ENCODE measurements around the gene NIPBL.

The NIPBL gene

DNA sequence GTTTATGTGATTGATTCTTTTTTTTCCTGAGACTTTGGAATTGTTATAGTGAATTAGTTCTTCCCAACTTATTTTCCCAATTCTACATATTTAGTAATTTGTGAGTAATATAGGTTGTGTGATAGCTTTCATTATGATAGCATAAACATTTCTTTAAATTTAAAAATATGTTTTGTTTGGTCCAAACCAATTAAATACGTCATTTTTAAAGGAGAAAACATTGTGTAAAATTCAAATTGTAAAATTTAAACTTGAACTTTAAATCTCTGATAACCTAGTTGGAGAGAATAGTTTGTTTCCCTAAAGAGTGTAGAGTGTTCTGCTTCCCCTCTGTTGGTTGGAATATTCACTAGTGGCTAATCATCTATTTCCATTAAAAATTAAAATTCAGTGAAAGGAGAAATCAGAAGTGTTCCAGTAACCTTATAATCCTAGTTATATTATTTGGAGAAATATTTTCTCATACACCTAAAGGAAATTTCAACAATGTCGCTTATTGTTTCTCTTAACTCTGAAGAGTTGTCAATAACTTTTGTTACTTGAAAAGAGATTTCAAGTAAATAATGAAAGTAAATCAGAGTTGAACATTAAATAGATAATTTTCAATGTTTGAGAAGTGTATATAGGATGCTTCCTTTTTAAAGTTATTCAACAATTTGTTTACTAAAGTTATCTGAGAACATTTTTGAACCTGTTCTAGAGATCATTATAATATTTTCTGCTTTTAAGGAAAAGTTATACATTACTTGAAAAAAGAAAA is 2.9 kb downstream of the NIPBL start:
- H4K20me1 ChIP-seq (ENCODE audit: insufficient read depth, low read length): peaks cover 13% of the 10 kb centered on the region

DNA sequence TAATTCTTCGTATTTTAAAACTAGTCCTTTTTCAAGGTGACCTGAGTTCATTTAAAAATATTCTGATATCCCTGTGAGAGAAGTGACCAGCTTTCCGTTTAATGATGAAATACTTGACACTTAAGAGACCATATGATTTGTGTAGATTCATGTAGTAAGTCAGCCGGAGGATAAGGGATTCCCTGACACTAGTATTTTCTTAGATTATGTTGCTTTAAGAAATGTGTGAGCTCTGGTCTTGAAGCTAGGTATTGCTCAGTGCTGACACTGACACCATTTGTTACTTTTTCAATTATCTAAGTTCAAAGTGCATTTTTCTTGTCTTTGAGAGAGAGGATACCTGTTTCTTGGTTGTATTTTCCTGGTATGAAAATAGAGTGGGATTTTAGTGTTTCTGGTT is 4.2 kb downstream of the NIPBL start:
- Histone ChIP-seq H3F3A (ENCODE audit: insufficient read depth, low read length) (no peaks in the 10 kb centered on the region), H3K27me3 (ENCODE audit: insufficient read depth, low read length) (no peaks in the 10 kb centered on the region), H3K9ac (ENCODE audit: low read length) (no peak overlapping the region), H3K27ac (ENCODE audit: low read depth, low read length, poor library complexity, severe bottlenecking) (no peak overlapping the region), H2AFZ (ENCODE audit: low read length) (no peak overlapping the region), H3K9me3 (ENCODE audit: low read length) (no peaks in the 10 kb centered on the region), H3K4me3 (ENCODE audit: low read depth, low read length, poor library complexity, severe bottlenecking) (no peak overlapping the region), H3K79me2 (ENCODE audit: insufficient read depth, low read length) (peaks cover 93% of the 10 kb centered on the region), H3K9me2 (ENCODE audit: low read depth, low read length) (no peaks in the 10 kb centered on the region), H3K36me3 (ENCODE audit: insufficient read depth, low read length) (peaks cover 5% of the 10 kb centered on the region; the same call in 1 of the 2 replicates), H3K4me2 (ENCODE audit: low read length) (peak overlapping the region; percentile 30), H3K4me1 (ENCODE audit: insufficient read depth, low read length, severe bottlenecking) (peaks cover 50% of the 10 kb centered on the region), H4K20me1 (ENCODE audit: insufficient read depth, low read length) (peaks cover 13% of the 10 kb centered on the region)
- TF ChIP-seq EZH2 (IDR thresholded peaks at IDR 0.05; ENCODE audit: borderline replicate concordance, low read length): no peak
- TF ChIP-seq, protein P1, sequence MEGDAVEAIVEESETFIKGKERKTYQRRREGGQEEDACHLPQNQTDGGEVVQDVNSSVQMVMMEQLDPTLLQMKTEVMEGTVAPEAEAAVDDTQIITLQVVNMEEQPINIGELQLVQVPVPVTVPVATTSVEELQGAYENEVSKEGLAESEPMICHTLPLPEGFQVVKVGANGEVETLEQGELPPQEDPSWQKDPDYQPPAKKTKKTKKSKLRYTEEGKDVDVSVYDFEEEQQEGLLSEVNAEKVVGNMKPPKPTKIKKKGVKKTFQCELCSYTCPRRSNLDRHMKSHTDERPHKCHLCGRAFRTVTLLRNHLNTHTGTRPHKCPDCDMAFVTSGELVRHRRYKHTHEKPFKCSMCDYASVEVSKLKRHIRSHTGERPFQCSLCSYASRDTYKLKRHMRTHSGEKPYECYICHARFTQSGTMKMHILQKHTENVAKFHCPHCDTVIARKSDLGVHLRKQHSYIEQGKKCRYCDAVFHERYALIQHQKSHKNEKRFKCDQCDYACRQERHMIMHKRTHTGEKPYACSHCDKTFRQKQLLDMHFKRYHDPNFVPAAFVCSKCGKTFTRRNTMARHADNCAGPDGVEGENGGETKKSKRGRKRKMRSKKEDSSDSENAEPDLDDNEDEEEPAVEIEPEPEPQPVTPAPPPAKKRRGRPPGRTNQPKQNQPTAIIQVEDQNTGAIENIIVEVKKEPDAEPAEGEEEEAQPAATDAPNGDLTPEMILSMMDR (IDR thresholded peaks at IDR 0.05; ENCODE audit: low read length): no peak

More for the DNA sequence above, 2.9 kb downstream of the NIPBL start:
- peak overlapping the region; percentile 90 for H3K4me3 ChIP-seq (ENCODE audit: low read depth, low read length, poor library complexity, severe bottlenecking)
- H3K4me2 ChIP-seq (ENCODE audit: low read length): peak overlapping the region; percentile 88
- peaks cover 93% of the 10 kb centered on the region for H3K79me2 ChIP-seq (ENCODE audit: insufficient read depth, low read length)
- no peaks in the 10 kb centered on the region for H3F3A ChIP-seq (ENCODE audit: insufficient read depth, low read length)
- H2AFZ ChIP-seq (ENCODE audit: low read length): no peak overlapping the region
- no peaks in the 10 kb centered on the region for H3K9me3 ChIP-seq (ENCODE audit: low read length)
- H3K9me2 ChIP-seq (ENCODE audit: low read depth, low read length): no peaks in the 10 kb centered on the region
- H3K9ac ChIP-seq (ENCODE audit: low read length): peak overlapping the region; percentile 93; the same call in 1 of the 2 replicates
- TF ChIP-seq, protein P1 (IDR thresholded peaks at IDR 0.05; ENCODE audit: low read length): no peak
- no peak for TF ChIP-seq EZH2 (IDR thresholded peaks at IDR 0.05; ENCODE audit: borderline replicate concordance, low read length)
- no peak overlapping the region for H3K27ac ChIP-seq (ENCODE audit: low read depth, low read length, poor library complexity, severe bottlenecking)
- no peaks in the 10 kb centered on the region for H3K27me3 ChIP-seq (ENCODE audit: insufficient read depth, low read length)
- H3K36me3 ChIP-seq (ENCODE audit: insufficient read depth, low read length): no peaks in the 10 kb centered on the region
- H3K4me1 ChIP-seq (ENCODE audit: insufficient read depth, low read length, severe bottlenecking): peaks cover 55% of the 10 kb centered on the region

DNA sequence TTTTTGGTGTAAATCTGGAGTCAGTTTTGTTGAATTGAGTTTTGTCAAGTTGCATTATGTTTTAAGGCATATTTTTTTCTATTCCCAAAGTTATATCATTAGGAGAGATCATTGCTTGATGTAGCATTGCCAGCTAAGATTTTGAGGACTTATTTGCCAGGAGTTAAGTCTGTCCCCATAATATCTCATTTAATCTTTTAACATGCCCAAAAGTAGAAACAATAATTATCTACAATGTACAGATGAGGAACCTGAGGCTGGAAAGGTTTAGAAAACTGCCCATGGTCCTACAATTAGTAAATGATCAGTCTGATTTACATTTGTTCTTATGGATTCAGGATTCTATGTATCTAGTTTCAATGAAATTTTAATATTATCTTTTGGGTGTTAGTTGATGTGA is 4.7 kb downstream of the NIPBL start:
- no peak overlapping the region for H3K27ac ChIP-seq (ENCODE audit: low read depth, low read length, poor library complexity, severe bottlenecking)
- TF ChIP-seq, protein P1 (IDR thresholded peaks at IDR 0.05; ENCODE audit: low read length): no peak
- no peak for TF ChIP-seq EZH2 (IDR thresholded peaks at IDR 0.05; ENCODE audit: borderline replicate concordance, low read length)
- no peak overlapping the region for H3K9ac ChIP-seq (ENCODE audit: low read length)
- H3K79me2 ChIP-seq (ENCODE audit: insufficient read depth, low read length): peaks cover 94% of the 10 kb centered on the region
- H3K9me2 ChIP-seq (ENCODE audit: low read depth, low read length): no peaks in the 10 kb centered on the region
- peaks cover 11% of the 10 kb centered on the region; the same call in 1 of the 2 replicates for H3K36me3 ChIP-seq (ENCODE audit: insufficient read depth, low read length)
- H2AFZ ChIP-seq (ENCODE audit: low read length): no peak overlapping the region
- H3K4me2 ChIP-seq (ENCODE audit: low read length): peak overlapping the region; percentile 30
- peaks cover 50% of the 10 kb centered on the region for H3K4me1 ChIP-seq (ENCODE audit: insufficient read depth, low read length, severe bottlenecking)
- peaks cover 13% of the 10 kb centered on the region for H4K20me1 ChIP-seq (ENCODE audit: insufficient read depth, low read length)
- H3F3A ChIP-seq (ENCODE audit: insufficient read depth, low read length): no peaks in the 10 kb centered on the region
- no peak overlapping the region for H3K4me3 ChIP-seq (ENCODE audit: low read depth, low read length, poor library complexity, severe bottlenecking)
- H3K27me3 ChIP-seq (ENCODE audit: insufficient read depth, low read length): no peaks in the 10 kb centered on the region
- no peaks in the 10 kb centered on the region for H3K9me3 ChIP-seq (ENCODE audit: low read length)
